Posterior vena cava (tissue), 2 donors: ENCODE results near the gene C11orf21. TPM values are rescaled to one million over a fixed set of nuclear protein-coding genes. Genes with fewer than 3 reads are reported as not detected.

Source experiments
- DNase-seq: peaks from one replicate; pipeline ENCODE4 v3.0.0-alpha.2; 2020; ENCODE audit warnings: low spot score
- intact Hi-C, 2 donors: fragments of 100-400 bp; cut with DNase I; formaldehyde crosslinking; loops; one replicate each; pipeline versions ENCODE4 v1.14.1 to v1.14.2; 2022 to 2023
- total RNA-seq, 2 donors: library from RNA; stranded (reverse); fragmentation: NEBNext Ultra II Directional; extraction: Animal tissue kit (Norgen Biotek cat#: 25700); gene quantifications; one replicate each; pipeline ENCODE4 v1.2.1, GENCODE V29; 2021
- donor health status: DM: yes; HTN: yes; CAD: no.
- donor health status: DM: yes; HTN: yes; CAD: no.

C11orf21 gene
- total RNA-seq, 2 donors from 2014 or later = 1.3 to 1.8 TPM

DNA sequence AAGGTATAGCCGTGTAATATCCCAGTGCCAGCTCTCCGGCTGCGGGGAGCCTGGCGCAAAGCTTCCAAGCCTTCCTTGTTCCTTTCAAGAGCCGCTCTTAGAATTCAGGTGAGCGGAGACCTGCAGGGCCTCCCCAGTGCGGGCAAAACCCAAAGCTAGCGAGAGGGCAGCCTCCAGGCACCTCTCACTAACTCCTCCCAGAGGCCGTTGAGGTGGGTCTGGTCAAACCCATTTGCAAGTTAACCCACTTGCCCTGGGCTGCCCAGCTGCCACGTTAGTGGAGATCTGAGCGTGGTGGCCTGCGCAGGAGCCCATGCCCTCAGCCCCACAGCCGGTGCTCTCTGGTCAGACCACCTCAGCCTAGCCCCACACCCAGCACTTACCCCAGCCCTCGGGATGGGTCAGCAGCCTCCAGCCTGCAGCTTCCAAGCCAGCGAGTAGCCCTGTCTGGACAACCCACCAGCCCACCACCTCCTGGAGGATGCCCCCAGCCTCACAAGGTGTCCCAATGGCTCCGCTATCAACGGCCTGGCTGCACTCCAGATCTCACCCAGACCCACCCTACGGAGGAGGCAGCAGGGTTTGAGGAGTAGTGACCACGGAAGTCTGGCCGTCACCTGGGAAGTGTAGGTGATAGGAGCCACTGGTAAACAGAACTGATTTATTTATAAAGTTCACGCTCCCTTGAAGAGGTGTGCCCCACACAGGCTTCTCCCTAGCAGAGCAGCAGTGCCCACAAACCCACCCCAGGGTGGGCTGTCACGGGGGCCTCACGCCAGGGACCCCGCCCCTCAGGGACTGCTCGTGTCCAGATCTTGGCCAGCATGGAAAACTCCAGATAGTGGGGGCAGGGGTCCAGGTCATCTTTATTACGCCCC, 33.6 kb downstream of the C11orf21 start:
- intact Hi-C loops = no loop called here
- DNase-seq = no peak

DNA sequence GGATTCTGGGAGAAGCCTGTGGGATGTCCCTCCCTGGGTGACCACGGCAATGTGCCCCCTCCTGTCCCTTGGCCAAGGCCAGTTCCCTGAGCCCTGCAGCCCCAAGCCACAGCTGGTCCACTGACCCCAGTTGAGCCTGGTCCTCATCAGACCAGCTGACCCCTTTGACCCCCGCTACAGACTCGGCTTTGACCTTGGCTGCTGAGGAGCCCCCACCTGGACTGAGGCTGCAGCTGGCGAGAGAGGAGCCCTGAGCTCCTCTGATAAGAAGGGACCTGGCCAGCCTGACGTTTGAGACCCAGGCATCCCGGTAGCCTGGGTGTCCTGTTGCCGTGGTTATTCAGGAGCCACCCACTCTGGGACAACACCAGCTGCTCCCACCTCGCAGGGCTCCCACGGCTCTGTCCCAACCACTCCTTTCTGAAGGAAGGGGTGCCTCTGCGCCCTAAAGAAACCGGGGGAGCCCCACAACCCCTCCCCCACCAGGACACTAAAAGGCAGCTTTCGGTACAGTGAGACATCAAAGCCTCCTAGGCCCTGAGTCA, 34.3 kb downstream of the C11orf21 start:
- intact Hi-C loops = no loop called here
- peak; percentile 77 for DNase-seq

- no peak for DNase-seq
- intact Hi-C loops = no loop called here
These were observed 35.0 kb downstream of the C11orf21 start for GRCh38 chr11:2266586-2267305.

DNA sequence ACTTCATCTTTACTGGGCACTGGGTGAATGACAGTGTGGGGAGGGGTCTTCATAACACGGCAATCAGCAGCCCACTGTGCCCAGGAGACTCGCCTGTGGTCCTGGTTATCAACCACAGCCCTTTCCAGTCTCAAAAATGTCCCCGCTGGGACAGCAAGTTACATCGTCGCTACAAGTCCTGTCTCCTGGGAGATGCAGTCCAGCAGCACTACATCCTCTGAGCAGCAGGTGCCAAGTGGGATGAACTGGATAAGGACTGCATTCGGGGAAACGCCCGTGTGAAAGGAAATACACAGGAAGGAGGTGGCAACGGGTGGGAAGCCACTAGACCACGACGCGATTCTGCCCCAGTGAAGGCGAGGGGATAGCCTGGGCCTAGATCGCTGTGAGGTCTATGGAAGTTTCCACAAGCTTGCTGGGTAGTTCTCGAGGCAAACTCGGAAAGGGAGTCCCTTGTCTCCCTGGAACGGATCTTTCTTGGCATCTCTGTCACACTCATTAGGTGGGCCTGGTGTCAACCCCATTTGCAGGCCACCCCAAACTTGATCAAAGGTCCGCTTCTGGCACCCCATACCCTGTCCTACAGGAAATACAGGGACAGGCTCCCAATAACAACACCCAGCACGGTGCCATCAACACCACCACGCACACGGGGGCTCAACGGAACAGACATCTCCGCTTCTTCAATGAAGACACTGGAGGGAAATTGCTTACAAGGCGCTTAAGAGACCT, 35.7 kb downstream of the C11orf21 start:
- intact Hi-C loops = no loop called here
- DNase-seq = no peak

GRCh38 chr11:2265396-2265795, 36.3 kb downstream of the C11orf21 start:
- peak; percentile 81 for DNase-seq
- intact Hi-C loops = no loop called here

DNA sequence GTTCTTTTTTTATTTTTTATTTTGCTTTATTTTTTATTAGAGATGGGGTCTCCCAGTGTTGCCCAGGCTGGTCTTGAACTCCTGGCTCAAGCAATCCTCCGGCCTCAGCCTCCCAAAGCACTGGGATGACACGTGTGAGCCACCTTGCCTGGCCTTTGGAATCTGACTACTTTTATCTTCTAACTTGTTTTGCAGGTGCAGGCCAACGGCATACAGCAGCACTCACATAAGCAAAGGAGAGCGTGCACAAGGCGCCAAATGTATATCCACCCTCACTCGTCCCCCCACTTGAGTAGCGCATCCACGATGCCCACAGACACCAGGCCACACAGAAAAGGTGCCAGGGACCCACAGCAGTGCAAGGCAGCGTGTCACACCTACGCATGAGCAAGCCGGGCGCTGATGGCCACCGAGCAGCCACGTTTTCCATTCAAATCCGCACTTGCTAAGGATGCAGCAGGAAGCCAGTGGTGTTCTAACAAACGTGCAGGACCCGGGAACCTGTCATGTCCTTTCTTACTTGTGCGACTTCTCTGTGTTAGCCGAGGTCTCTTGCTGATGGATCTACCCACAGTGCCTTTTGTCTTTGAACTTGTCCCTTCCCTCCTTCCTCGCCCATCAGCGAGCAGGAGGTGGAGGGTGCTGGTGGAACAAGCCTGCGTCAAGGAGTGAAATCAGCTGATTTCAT, 37.2 kb downstream of the C11orf21 start:
- intact Hi-C loops = no loop called here
- DNase-seq = no peak

- DNase-seq = no peak
- intact Hi-C loops = no loop called here
These were observed 37.9 kb downstream of the C11orf21 start for GRCh38 chr11:2263724-2264360.

DNA sequence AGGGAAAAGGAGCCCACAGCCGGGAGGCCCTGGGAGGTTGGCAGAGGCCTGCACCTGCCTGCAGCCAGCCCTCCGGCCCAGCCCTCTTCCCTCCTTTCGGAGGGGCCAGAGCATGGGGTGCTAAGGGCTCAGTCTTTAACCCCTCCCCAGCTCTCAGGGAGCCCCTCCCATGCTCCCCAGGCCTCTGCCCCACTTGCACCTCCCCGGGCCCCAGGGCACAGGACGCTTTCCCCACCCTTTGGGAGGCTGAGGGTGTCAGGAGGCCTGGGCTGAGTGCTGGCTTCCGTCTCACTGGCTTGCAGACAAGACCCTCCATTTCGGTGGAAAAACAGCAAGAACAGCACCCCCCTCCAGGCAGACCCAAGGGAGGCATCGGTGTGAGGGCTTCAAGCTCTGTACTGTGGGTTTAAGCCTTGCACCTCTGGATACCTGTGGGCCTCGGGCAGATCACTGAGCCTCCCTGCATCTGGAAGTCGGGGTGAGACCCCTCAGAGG, 38.6 kb downstream of the C11orf21 start:
- intact Hi-C loops = no loop called here
- no peak for DNase-seq

- no peak for DNase-seq
- intact Hi-C loops = no loop called here
These were observed 39.2 kb downstream of the C11orf21 start for GRCh38 chr11:2262301-2263070.

DNA sequence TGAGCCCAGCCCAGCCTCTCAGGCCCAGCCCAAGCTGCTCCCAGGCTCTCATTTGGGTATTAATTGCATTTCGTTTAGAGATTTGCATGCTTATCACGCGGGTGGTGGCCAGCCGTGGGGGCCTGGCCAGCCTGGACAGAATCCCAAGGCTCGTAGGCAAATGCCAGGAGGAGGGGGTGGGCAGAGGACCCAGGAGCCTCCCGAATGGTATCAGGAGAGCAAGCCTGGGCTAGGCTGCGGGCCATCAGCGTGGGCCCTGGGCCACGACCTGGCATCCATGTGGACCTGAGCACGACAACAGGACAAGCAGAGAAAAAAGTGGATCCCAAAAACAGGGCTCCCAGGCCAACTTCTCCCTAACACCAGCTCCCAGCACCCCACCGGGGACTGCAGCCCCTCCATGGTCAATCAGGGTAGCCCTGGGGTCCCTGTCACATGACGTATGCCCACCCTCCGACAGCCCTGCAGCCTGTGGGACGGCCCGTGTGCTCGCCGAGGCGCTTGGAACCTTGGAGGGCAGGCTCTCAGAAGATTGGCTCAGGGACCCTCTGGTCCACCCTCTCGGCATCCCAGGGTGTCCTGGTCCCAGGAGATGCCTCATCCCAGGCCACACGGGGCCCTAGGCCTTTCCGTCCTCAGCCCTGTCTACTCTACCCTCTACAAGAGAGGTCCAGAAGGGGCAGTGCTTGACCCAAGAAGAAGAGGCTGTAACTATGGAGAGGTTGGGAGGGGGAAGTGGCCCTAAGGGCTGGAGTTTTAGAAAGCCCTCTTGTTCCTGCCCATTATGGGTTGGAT, 40.1 kb downstream of the C11orf21 start:
- intact Hi-C loops = no loop called here
- DNase-seq = no peak

DNA sequence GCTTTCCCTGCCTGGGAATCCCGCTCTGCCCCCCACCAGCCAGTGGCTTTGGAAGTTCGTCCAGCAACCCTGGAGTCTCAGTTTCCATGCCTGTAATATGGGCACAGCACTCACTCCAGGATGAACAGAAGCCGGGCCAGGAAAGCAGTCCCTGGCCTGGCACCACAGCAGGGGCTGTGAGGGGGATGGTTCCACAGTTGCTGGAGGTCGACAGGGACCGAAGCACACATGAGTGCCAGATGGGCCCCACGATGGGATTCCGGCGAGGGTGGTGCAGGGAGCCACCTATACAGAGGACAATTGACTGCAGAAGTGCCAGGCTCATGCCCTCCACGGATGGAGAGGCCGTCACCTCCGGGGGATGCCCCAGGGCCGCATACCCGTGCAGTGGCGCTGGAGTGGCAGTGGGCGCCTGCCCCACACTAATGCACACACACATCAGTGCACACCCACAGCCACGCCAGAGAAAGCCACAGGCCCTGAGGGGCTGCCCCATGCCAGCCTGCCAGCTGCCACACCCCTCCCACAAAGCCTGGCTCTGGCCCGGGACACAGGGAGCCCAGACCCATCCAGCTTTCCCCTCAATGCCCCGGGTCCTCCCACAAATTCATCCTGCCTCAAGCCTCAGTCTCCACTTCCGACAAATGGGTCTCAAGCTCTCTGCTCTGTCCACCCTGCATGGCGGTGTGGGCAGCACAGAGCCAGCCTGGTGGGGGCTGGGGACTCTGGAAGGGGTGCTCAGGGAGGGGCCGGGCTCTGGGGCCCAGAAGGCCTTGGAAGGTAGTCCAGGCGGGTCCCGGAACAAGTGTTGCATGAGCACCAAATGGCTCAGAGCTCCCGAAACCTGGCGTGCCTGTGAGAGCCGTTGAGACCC, 41.0 kb downstream of the C11orf21 start:
- DNase-seq = no peak

DNA sequence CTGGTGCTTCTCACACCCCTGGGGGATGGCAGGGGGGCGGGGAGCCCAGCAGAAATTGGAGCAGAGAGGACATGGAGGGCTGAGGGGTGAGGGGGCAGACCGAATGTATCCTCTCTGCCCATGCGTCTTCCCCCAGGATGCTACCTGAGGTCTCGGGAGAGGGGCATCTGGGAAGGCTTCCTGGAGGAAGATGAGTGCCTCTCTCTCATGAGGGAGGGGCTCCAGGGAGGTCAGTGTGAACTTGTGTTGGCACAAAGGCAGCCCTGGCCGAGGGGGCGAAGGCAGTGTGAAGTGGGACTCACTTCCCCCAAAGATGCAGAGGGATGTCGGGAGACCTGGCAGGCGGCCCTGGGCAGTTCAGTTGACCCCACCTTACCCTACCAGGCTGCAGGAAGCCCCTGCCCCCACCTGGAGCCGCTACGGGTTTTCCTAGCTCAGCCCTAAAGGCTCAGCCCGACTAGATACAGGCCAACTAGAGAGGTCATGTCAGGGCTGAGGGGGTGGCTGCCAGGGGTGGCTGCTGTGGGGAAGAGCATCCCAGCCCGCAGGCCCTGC, 41.7 kb downstream of the C11orf21 start:
- intact Hi-C loops = loop anchor here in 1 of 2 donors (10.0 kb wide), 1 partner anchor 925 kb away; no protein-coding TSS in a partner anchor
- DNase-seq = no peak

More for the DNA sequence above, 41.0 kb downstream of the C11orf21 start:
- intact Hi-C loops = no loop called here

DNA sequence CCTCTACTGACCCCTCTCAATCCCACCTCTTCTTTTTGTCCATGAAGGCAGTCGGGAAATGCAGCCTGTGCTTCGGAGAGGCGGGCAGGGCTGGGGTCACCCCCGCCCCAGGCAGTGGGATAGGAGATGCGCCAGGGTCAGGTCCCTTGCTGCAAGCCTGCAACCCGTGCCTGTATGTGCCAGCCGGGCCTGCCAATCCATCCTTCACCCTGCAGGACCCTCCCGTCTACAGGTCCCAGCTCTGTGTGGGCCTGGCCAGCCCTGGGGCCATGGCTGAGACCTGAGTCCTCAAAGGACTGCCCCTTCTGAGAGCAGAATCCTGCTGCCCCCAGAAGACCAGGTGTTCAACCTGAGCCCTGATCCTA, 42.3 kb downstream of the C11orf21 start:
- intact Hi-C loops = loop anchor here in 1 of 2 donors (10.0 kb wide), 1 partner anchor 925 kb away; no protein-coding TSS in a partner anchor
- DNase-seq = no peak

DNA sequence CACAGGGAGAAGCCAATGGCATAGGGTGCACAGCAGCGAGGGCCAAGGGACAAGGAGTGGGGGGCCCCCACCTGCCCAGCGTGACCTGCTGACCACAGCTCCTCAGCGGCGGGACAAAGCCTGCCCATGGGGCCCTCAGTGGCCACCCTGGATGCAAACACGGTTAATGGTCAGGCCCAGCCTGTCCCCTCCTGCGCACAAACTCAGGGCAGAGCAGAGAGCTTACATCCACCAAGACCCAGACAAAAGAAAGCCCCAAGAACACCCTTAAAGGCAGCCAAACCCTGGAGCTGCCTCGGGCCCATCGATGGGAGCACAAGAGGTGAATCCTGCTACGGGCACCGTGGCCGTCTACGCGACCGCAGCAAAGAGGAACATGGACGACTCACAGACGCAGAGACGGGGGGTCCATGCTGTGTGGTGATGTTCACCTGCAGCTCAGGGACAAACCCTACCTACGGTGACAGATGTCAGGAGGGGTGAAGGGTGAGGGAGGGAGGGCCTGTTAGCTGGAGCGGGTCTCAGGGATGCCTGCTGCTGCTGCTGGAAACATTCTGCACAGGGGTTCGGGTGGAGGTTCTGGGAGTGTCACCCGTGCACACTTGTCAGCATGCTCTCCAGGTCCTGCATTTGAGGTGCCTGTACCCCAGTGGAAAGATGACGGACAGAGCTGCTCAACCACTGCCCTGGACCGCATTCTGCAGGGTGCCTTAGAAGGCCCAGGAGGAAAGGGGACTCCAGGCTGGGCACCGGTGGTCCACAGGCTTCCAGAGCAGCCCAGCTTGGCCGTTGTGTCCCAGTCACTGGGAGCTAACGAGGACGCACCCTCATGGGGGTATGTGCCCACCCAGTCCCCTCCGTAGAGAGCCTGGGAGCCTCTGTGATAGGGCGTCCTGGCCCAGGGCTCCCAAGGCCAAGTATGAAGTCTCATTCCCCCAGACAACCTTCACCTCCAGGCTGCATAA, 42.9 kb downstream of the C11orf21 start:
- DNase-seq = no peak
- intact Hi-C loops = loop anchor here in 1 of 2 donors (10.0 kb wide), 1 partner anchor 924 kb away; no protein-coding TSS in a partner anchor
